GM23248 (cell line): ENCODE data around the gene SLX4IP. TPM values are rescaled to one million over a fixed set of nuclear protein-coding genes. Genes with fewer than 3 reads are reported as not detected.

ENCODE experiments used
- DNase-seq: peaks from one replicate; pipeline ENCODE4 v3.0.0-alpha.2; 2015
- H2AFZ ChIP-seq: fragments of 200-600 bp; sonication (generic); 2 replicates; pipeline ENCODE4 v1.6.1; 2016; ENCODE audit warnings: antibody characterized with exemption
- H3F3A ChIP-seq: fragments of 200-600 bp; sonication (generic); 2 replicates; pipeline ENCODE4 v1.6.1; 2016; ENCODE audit warnings: mild to moderate bottlenecking, antibody characterized with exemption, mixed run types; ENCODE audit not compliant: insufficient read depth
- H3K27ac ChIP-seq: fragments of 200-600 bp; sonication (generic); 2 replicates; pipeline ENCODE4 v1.5.1; 2016; ENCODE audit warnings: mild to moderate bottlenecking
- H3K27me3 ChIP-seq: fragments of 200-600 bp; sonication (generic); replicated peaks from 2 replicates; pipeline ENCODE4 v1.6.1; 2016; ENCODE audit warnings: mild to moderate bottlenecking; ENCODE audit not compliant: insufficient read depth
- H3K36me3 ChIP-seq: fragments of 200-600 bp; sonication (generic); 2 replicates; pipeline ENCODE4 v1.6.1; 2016; ENCODE audit warnings: low read depth, mild to moderate bottlenecking
- H3K4me1 ChIP-seq: fragments of 200-600 bp; sonication (generic); 2 replicates; pipeline ENCODE4 v1.6.1; 2016; ENCODE audit warnings: mild to moderate bottlenecking; ENCODE audit not compliant: insufficient read depth
- H3K4me2 ChIP-seq: fragments of 200-600 bp; sonication (generic); one replicate; pipeline ENCODE4 v1.6.1; 2016; ENCODE audit warnings: mild to moderate bottlenecking; ENCODE audit not compliant: unreplicated experiment
- H3K4me3 ChIP-seq: fragments of 200-600 bp; sonication (generic); 2 replicates; pipeline ENCODE4 v1.5.1; 2016; ENCODE audit warnings: mild to moderate bottlenecking
- H3K79me2 ChIP-seq: fragments of 200-600 bp; sonication (generic); 2 replicates; pipeline ENCODE4 v1.6.1; 2016; ENCODE audit warnings: mild to moderate bottlenecking; ENCODE audit not compliant: insufficient read depth
- H3K9ac ChIP-seq: fragments of 200-600 bp; sonication (generic); 2 replicates; pipeline ENCODE4 v1.6.1; 2016; ENCODE audit warnings: mild to moderate bottlenecking
- H3K9me2 ChIP-seq: fragments of 200-600 bp; sonication (generic); 2 replicates; pipeline ENCODE4 v1.6.1; 2016; ENCODE audit warnings: mixed run types, mild to moderate bottlenecking, moderate library complexity; ENCODE audit not compliant: insufficient read depth
- H3K9me3 ChIP-seq: fragments of 200-600 bp; sonication (generic); one replicate; pipeline ENCODE4 v1.6.1; 2017; ENCODE audit warnings: low read depth
- H4K20me1 ChIP-seq: fragments of 200-600 bp; sonication (generic); 2 replicates; pipeline ENCODE4 v1.6.0; 2016; ENCODE audit not compliant: insufficient read depth
- EZH2 ChIP-seq: fragments of 200-600 bp; sonication (generic); IDR thresholded peaks from 2 replicates; pipeline ENCODE4 v1.6.1; 2018; ENCODE audit warnings: antibody characterized with exemption, mild to moderate bottlenecking; ENCODE audit not compliant: insufficient read depth, poor library complexity, severe bottlenecking
- EZH2phosphoT487 ChIP-seq: fragments of 200-600 bp; sonication (generic); IDR thresholded peaks from 2 replicates; pipeline ENCODE4 v1.6.1; 2018; ENCODE audit warnings: antibody characterized with exemption, moderate library complexity, mild to moderate bottlenecking, low read depth; ENCODE audit not compliant: insufficient read depth
- WGBS, 2 experiments: methylation state at CpG; one replicate each; pipeline ENCODE4 v1.1.6; 2015 to 2017; ENCODE audit warnings: low lambda C conversion rate in 2 of 2, low coverage in 1 of 2; ENCODE audit errors: missing lambda C conversion rate in 2 of 2; 5-methylcytosine and 5-hydroxymethylcytosine counted together
- in situ Hi-C: fragments of 300-500 bp; cut with MboI; formaldehyde crosslinking; loops from 2 replicates; pipeline ENCODE4 v1.15.0; 2020
- polyA plus RNA-seq: library from polyadenylated mRNA; unstranded; fragments of >200 nt; fragmentation: Nextera tagmentation; extraction: Ambion mirVana; gene quantifications from 2 replicates; pipeline ENCODE4 v1.2.1, GENCODE V29; 2016
- total RNA-seq: library from RNA; depleted of rRNA; stranded (reverse); fragments of >200 nt; shearing (Covaris generic); gene quantifications from 2 replicates; pipeline ENCODE4 v1.2.3, GENCODE V29; 2014

The SLX4IP gene
- total and polyA plus RNA-seq, 2 experiments from 2014 or later = 3.7 to 3.9 TPM

- Histone ChIP-seq H3K4me2 (no peak overlapping the region), H3K9me3 (no peaks in the 10 kb centered on the region), H3K27ac (no peak overlapping the region), H3K9me2 (no peaks in the 10 kb centered on the region), H3K4me1 (peaks cover 39% of the 10 kb centered on the region), H3K27me3 (no peaks in the 10 kb centered on the region), H3K79me2 (no peaks in the 10 kb centered on the region), H3K9ac (no peak overlapping the region), H3F3A (peaks cover 33% of the 10 kb centered on the region; the same call in 1 of the 2 replicates), H4K20me1 (no peaks in the 10 kb centered on the region), H3K4me3 (no peak overlapping the region), H3K36me3 (no peaks in the 10 kb centered on the region), H2AFZ (no peak overlapping the region)
- in situ Hi-C loops = no loop called here
- TF ChIP-seq EZH2 (no peak), EZH2phosphoT487 (no peak)
- DNase-seq = peak; percentile 38
- 48 to 50% methylated on average over 2 of the region's 2 CpGs for WGBS, 2 experiments
These were observed 143.5 kb downstream of the SLX4IP start for GRCh38 chr20:10578607-10579006.

DNA sequence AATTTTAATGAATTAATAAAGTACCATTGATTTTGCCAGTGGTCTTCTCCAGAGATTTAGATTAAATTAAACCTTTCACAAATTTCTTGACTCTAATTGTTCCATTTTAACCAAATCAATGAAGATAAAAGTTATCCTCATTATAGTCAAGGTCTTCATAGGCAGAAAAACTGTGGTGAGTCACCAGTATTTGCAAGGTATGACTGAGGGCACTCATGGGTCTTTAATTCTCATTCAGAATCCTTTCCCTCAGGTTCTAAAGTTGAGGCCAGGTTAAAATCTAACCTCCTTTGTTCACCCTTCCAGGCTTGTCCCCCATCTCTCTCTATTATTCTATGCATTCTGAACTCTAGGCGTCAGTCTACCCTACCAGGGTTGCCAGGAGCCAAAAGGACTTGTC is 144.8 kb downstream of the SLX4IP start:
- Histone ChIP-seq H3F3A (peaks cover 30% of the 10 kb centered on the region; the same call in 1 of the 2 replicates), H3K9ac (no peak overlapping the region), H3K4me2 (no peak overlapping the region), H3K4me3 (no peak overlapping the region), H3K9me2 (no peaks in the 10 kb centered on the region), H3K4me1 (peaks cover 44% of the 10 kb centered on the region), H3K9me3 (no peaks in the 10 kb centered on the region), H3K27ac (no peak overlapping the region), H4K20me1 (no peaks in the 10 kb centered on the region), H3K36me3 (no peaks in the 10 kb centered on the region), H2AFZ (no peak overlapping the region), H3K79me2 (no peaks in the 10 kb centered on the region), H3K27me3 (no peaks in the 10 kb centered on the region)
- DNase-seq = no peak
- in situ Hi-C loops = no loop called here
- WGBS, 2 experiments = 96 to 100% methylated on average over 1 of the region's 1 CpG
- no peak for TF ChIP-seq EZH2
- no peak for TF ChIP-seq EZH2phosphoT487

- H3K4me1 ChIP-seq = peaks cover 44% of the 10 kb centered on the region
- H3K9ac ChIP-seq = no peak overlapping the region
These were observed 145.6 kb downstream of the SLX4IP start for GRCh38 chr20:10580700-10581099.

GRCh38 chr20:10581823-10582222 is 146.7 kb downstream of the SLX4IP start:
- in situ Hi-C loops = no loop called here
- Histone ChIP-seq H3K4me3 (no peak overlapping the region; the same call in 1 of the 2 replicates), H3K9me3 (no peaks in the 10 kb centered on the region), H3K27me3 (no peaks in the 10 kb centered on the region), H3K4me1 (peaks cover 35% of the 10 kb centered on the region), H3K79me2 (no peaks in the 10 kb centered on the region), H3K27ac (no peak overlapping the region), H3K4me2 (peak overlapping the region; percentile 41), H3K36me3 (no peaks in the 10 kb centered on the region), H3K9ac (no peak overlapping the region), H3K9me2 (no peaks in the 10 kb centered on the region), H4K20me1 (no peaks in the 10 kb centered on the region), H2AFZ (no peak overlapping the region), H3F3A (peaks cover 20% of the 10 kb centered on the region; the same call in 1 of the 2 replicates)
- TF ChIP-seq EZH2phosphoT487 (no peak), EZH2 (no peak)
- 14% methylated on average over 4 of the region's 4 CpGs for WGBS, 2 experiments
- DNase-seq = peak; percentile 78

More at GRCh38 chr20:10580700-10581099, 145.6 kb downstream of the SLX4IP start:
- H3K27me3 ChIP-seq = no peaks in the 10 kb centered on the region
- no peak overlapping the region for H3K27ac ChIP-seq
- no peaks in the 10 kb centered on the region for H3K9me2 ChIP-seq
- peaks cover 30% of the 10 kb centered on the region; the same call in 1 of the 2 replicates for H3F3A ChIP-seq
- H3K4me2 ChIP-seq = no peak overlapping the region
- H3K4me3 ChIP-seq = no peak overlapping the region
- no peaks in the 10 kb centered on the region for H3K79me2 ChIP-seq
- H3K36me3 ChIP-seq = no peaks in the 10 kb centered on the region
- H4K20me1 ChIP-seq = no peaks in the 10 kb centered on the region
- no peak for DNase-seq
- H3K9me3 ChIP-seq = no peaks in the 10 kb centered on the region
- 98% methylated on average over 2 of the region's 2 CpGs for WGBS, 2 experiments
- H2AFZ ChIP-seq = no peak overlapping the region
- in situ Hi-C loops = no loop called here
- TF ChIP-seq EZH2phosphoT487 = no peak
- TF ChIP-seq EZH2 = no peak

DNA sequence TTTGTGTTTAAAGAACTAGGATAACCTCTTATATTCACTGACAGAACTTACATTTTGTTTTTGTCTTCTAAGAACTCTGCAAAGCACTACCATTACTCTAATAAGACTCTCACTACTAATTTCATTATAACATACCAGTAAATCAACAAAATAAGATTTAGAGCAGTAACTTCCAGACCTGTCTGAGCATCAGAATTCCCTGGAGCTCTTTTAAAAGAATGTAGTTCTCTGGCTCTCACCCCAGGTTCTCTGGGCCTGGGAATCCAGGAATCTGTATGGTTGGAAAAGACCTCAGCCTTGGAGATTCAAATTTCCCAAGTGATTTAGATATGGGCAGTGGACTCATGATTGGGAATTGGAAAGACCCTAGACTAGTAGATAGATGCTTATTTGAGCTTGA is 149.3 kb downstream of the SLX4IP start:
- Histone ChIP-seq H3K79me2 (no peaks in the 10 kb centered on the region), H3K4me2 (no peak overlapping the region), H4K20me1 (no peaks in the 10 kb centered on the region), H3K27me3 (no peaks in the 10 kb centered on the region), H3K4me3 (no peak overlapping the region), H3K27ac (no peak overlapping the region), H3K36me3 (no peaks in the 10 kb centered on the region), H3F3A (peaks cover 6% of the 10 kb centered on the region; the same call in 1 of the 2 replicates), H2AFZ (no peak overlapping the region), H3K4me1 (peaks cover 21% of the 10 kb centered on the region), H3K9me2 (no peaks in the 10 kb centered on the region), H3K9ac (no peak overlapping the region), H3K9me3 (no peaks in the 10 kb centered on the region)
- in situ Hi-C loops = no loop called here
- TF ChIP-seq EZH2 (no peak), EZH2phosphoT487 (no peak)
- DNase-seq = no peak
